ENCODE data around the gene TYK2.
"Not testable (repeated sequence)": the region's sequence is repeated elsewhere in the genome, so short reads cannot be mapped to it uniquely, and the experiment has no call there.

Gene TYK2

GRCh38 chr19:10372690-10373089, 7.7 kb downstream of the TYK2 start:
- peak; percentile 61 to 81 (median 80) for DNase-seq

- DNase-seq = no peak
Measured at GRCh38 chr19:10368101-10368803, 12.1 kb downstream of the TYK2 start.

GRCh38 chr19:10366950-10367512, 13.3 kb downstream of the TYK2 start:
- not testable (repeated sequence) for DNase-seq

GRCh38 chr19:10365518-10365917, 14.9 kb downstream of the TYK2 start:
- DNase-seq = no peak

DNA sequence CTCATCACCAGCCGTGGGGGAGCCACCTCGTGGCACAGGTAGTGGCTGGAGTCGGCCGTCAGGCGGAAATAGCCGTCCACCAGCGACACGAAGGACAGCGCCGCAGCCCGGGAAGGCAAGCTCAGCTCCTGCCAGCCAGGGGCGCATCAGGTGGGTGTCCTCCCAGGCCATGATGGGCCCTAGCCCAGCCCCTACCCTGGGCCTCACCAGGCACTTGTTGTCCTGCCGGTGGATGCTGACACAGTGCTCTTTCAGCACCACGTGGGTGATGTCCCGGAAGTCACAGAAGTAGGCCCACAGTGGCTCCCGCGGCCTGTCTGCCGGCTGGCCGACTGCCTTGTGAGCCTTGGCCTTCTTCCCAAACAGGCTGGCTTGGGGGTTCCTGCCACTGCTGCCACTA, 15.7 kb downstream of the TYK2 start:
- no peak for DNase-seq

DNA sequence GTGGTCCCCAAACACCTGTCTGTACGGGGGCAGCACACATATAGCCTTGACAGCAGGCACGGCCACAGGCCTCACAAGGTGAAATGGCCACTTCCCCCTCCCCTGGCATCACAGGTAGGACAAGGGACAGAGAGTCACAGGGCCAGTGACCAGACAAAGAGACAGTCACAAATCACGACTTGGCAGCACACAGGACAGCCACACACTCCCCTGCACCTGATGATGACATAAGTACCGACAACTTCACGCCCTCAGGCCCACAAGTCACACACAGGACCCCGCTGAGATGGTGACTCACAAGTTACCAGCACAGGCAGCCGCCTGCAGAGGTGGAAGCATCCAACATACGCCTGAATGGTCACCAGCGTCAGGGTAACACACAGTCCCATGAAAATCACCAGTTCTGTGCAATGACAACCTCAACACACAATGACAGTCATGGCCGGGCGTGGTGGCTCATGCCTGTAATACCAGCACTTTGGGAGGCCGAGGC, 16.5 kb downstream of the TYK2 start:
- no peak for DNase-seq

GRCh38 chr19:10362259-10362658, 18.1 kb downstream of the TYK2 start:
- no peak for DNase-seq

- DNase-seq = no peak
Measured at GRCh38 chr19:10361569-10362011, 18.8 kb downstream of the TYK2 start.

DNA sequence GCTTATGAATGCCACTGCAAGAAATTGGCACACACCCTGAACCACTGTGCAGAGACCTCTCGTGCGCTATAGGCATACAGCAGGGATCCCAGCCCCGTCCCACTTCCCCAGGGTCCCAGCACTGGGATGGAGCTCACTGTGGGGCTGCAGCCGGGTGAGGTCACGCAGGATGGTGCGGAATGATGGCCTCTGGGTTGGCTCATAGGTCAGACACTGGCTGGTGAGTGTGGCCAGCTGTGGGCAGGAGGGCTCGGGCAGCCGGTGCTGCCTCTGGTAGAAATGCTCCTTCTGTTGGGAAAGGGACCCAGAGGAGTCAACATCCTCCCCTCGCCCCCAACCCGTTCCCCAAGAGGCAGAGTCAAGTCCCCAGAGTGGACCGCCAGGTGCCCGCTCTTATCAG, 23.9 kb downstream of the TYK2 start:
- DNase-seq = no peak

GRCh38 chr19:10353793-10354391, 26.5 kb downstream of the TYK2 start:
- peak; percentile 33 to 58 (median 39) for DNase-seq

- no peak for DNase-seq
Measured at GRCh38 chr19:10352764-10353671, 27.4 kb downstream of the TYK2 start.

- DNase-seq = peak; percentile 82 to 91 (median 90)
Measured at GRCh38 chr19:10346509-10346908, 33.9 kb downstream of the TYK2 start.

GRCh38 chr19:10344780-10345179, 35.6 kb downstream of the TYK2 start:
- no peak for DNase-seq

GRCh38 chr19:10343495-10343894, 36.9 kb downstream of the TYK2 start:
- no peak for DNase-seq

DNA sequence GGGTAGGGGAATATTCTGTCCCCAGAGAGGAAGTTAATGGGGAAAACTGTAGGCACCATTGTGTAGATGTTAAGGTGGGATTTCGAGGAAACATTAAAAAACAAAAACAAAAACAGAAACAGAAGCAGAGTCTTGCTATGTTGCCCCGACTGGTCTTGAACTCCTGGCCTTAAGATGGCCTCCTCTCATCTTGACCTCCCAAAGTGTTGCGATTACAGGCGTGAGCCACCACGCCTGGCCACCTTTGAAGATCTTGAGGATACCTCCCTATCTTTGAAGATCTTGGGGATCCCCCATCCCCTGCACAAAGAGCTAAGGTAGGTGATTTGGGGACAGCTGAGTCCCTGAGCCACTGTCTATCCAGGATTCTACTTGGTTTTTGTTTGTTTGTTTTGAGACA, 40.4 kb downstream of the TYK2 start:
- no peak for DNase-seq

GRCh38 chr19:10339380-10339960, 40.9 kb downstream of the TYK2 start, which contains the start of gene ICAM3:
ICAM3 (minus strand) TSS chr19:10339624; CDS start chr19:10339614, 10 bp downstream.
- DNase-seq = peak; percentile 50 to 69 (median 53)

- no peak for DNase-seq
Measured at GRCh38 chr19:10338940-10339339, 41.4 kb downstream of the TYK2 start.

DNA sequence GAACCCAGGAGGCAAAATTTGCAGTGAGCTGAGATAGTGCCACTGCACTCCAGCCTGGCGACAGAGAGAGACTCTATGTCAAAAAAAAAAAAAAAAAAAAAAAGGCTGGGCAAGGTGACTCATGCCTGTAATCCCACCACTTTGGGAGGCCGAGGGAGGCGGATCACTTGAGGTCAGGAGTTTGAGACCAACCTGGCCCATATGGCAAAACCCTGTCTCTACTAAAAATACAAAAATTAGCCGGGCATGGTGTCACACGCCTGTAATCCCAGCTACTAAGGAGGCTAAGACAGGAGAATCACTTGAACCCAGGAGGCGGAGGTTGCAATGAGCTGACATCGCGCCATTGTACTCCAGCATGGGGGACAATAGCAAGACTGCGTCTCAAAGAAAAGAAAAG, 43.6 kb downstream of the TYK2 start:
- DNase-seq = not testable (repeated sequence)

GRCh38 chr19:10335352-10335985, 44.9 kb downstream of the TYK2 start:
- no peak for DNase-seq

- DNase-seq = peak; percentile 63 to 79 (median 65)
Measured at GRCh38 chr19:10334588-10335351, 45.6 kb downstream of the TYK2 start.

Measured in suppressor macrophage treated with lipopolysaccharide for 1 hour (primary cell).